Esophagus muscularis mucosa (tissue), 4 donors: ENCODE results near the gene ZMIZ1. TPM values are rescaled to one million over a fixed set of nuclear protein-coding genes. Genes with fewer than 3 reads are reported as not detected.
A peak's percentile ranks its signal among the peaks of the same experiment; 100 is the strongest.

ENCODE experiments used
- DNase-seq: peaks from one replicate; pipeline ENCODE4 v3.0.0-alpha.2; 2017; ENCODE audit errors: extremely low spot score
- H3K27ac ChIP-seq, 4 donors: fragments of 200-600 bp; sonication (generic); replicated peaks in 1 of 4; 1 replicate in 3 of 4; 2 replicates in 1 of 4; pipeline ENCODE4 v1.5.1; 2016 to 2019; ENCODE audit warnings: mild to moderate bottlenecking in 1 of 4
- H3K27me3 ChIP-seq, 4 donors: fragments of 200-600 bp; sonication (generic); one replicate each; pipeline versions ENCODE4 v1.5.1 to v1.6.0; 2016 to 2019
- H3K36me3 ChIP-seq, 4 donors: fragments of 200-600 bp; sonication (generic); one replicate each; pipeline ENCODE4 v1.5.1; 2016 to 2019
- H3K4me1 ChIP-seq, 4 donors: fragments of 200-600 bp; sonication (generic); one replicate each; pipeline ENCODE4 v1.5.1; 2016 to 2019
- H3K4me3 ChIP-seq, 4 donors: fragments of 200-600 bp; sonication (generic); 1 replicate in 2 of 4; 2 replicates in 2 of 4; pipeline ENCODE4 v1.5.1; 2016 to 2019; ENCODE audit warnings: mild to moderate bottlenecking in 4 of 4, moderate library complexity in 1 of 4
- H3K9me3 ChIP-seq, 4 donors: fragments of 200-600 bp; sonication (generic); 1 replicate in 3 of 4; 2 replicates in 1 of 4; pipeline ENCODE4 v1.5.1; 2016 to 2019
- CTCF ChIP-seq, 3 experiments: fragments of 200-600 bp in 2 of 3; fragments of 450-650 bp in 1 of 3; sonication (generic) in 2 of 3; IDR thresholded peaks; one replicate each; pipeline ENCODE4 v1.5.1; 2017 to 2019; ENCODE audit warnings: antibody characterized with exemption in 3 of 3, mild to moderate bottlenecking in 2 of 3, moderate library complexity in 1 of 3
- EP300 ChIP-seq: sonication (generic); formaldehyde crosslinking; IDR thresholded peaks from one replicate; pipeline ENCODE4 v1.6.1; 2017; ENCODE audit warnings: antibody characterized with exemption
- POLR2A ChIP-seq: fragments of 450-650 bp; IDR thresholded peaks from one replicate; pipeline ENCODE4 v1.6.1; 2017; ENCODE audit warnings: antibody characterized with exemption, moderate library complexity, mild to moderate bottlenecking, low read depth
- POLR2AphosphoS5 ChIP-seq, 2 donors: sonication (generic); formaldehyde crosslinking; IDR thresholded peaks; one replicate each; pipeline ENCODE4 v1.6.1; 2017; ENCODE audit warnings: antibody characterized with exemption in 2 of 2
- WGBS: methylation state at CpG from one replicate; pipeline ENCODE4 v1.1.5; 2018; 5-methylcytosine and 5-hydroxymethylcytosine counted together
- intact Hi-C: fragments of 100-400 bp; cut with DNase I; formaldehyde crosslinking; loops from one replicate; pipeline ENCODE4 v1.15.1; 2023
- total RNA-seq, 4 donors: library from RNA; depleted of rRNA; stranded (reverse); fragments of >200 nt; gene quantifications; one replicate each; pipeline versions ENCODE4 v1.1.0 to v1.2.1, GENCODE V29; 2016

Gene ZMIZ1
- total RNA-seq, 4 donors from 2014 or later, result 48.7 to 87.2 (median 66.0) TPM

- no peak for DNase-seq
- H3K36me3 ChIP-seq, result peaks cover 0 to 23% (median 11%) of the 10 kb centered on the region in 4 donors
- 75% methylated on average over 13 of the region's 14 CpGs for WGBS
Measured at GRCh38 chr10:79188154-79188965, 119.6 kb downstream of the ZMIZ1 start.

GRCh38 chr10:79189181-79189580, 120.4 kb downstream of the ZMIZ1 start:
- H3K4me1 ChIP-seq, result peaks cover 92 to 97% (median 95%) of the 10 kb centered on the region in 4 donors
- TF ChIP-seq POLR2A, result no peak
- no peak for TF ChIP-seq EP300
- no peak for TF ChIP-seq CTCF (IDR thresholded peaks at IDR 0.05)
- TF ChIP-seq POLR2AphosphoS5 (IDR thresholded peaks at IDR 0.05), result no peak
- peaks cover 0 to 23% (median 12%) of the 10 kb centered on the region in 4 donors for H3K36me3 ChIP-seq
- no peak for DNase-seq
- 95% methylated on average over 3 of the region's 4 CpGs for WGBS
- H3K9me3 ChIP-seq, result no peaks in the 10 kb centered on the region
- H3K4me3 ChIP-seq, result no peak overlapping the region
- H3K27ac ChIP-seq, result peak overlapping the region in 1 of 4 donors; percentile 10
- intact Hi-C loops, result no loop called here
- H3K27me3 ChIP-seq, result no peaks in the 10 kb centered on the region

More at GRCh38 chr10:79188154-79188965, 119.6 kb downstream of the ZMIZ1 start:
- Histone ChIP-seq H3K4me1 (peaks cover 96 to 99% (median 96%) of the 10 kb centered on the region in 4 donors), H3K9me3 (no peaks in the 10 kb centered on the region), H3K27ac (peak overlapping the region in 3 of 4 donors; percentile 36 to 50 (median 44)), H3K27me3 (no peaks in the 10 kb centered on the region), H3K4me3 (no peak overlapping the region)
- intact Hi-C loops, result no loop called here
- TF ChIP-seq POLR2AphosphoS5 (IDR thresholded peaks at IDR 0.05) (peak in 1 of 2 donors; percentile 8), CTCF (IDR thresholded peaks at IDR 0.05) (no peak)

GRCh38 chr10:79189853-79190435, 121.2 kb downstream of the ZMIZ1 start:
- no peaks in the 10 kb centered on the region for H3K27me3 ChIP-seq
- TF ChIP-seq CTCF (IDR thresholded peaks at IDR 0.05), result no peak
- no peak for TF ChIP-seq POLR2AphosphoS5 (IDR thresholded peaks at IDR 0.05)
- no peak for TF ChIP-seq EP300
- TF ChIP-seq POLR2A, result no peak
- peaks cover 90 to 97% (median 95%) of the 10 kb centered on the region in 4 donors for H3K4me1 ChIP-seq
- no peak overlapping the region for H3K4me3 ChIP-seq
- intact Hi-C loops, result loop anchor here (10.0 kb wide), 1 partner anchor 215 kb away; no protein-coding TSS in a partner anchor
- 85% methylated on average over 7 of the region's 10 CpGs for WGBS
- peak overlapping the region; percentile 11 to 52 (median 27) for H3K27ac ChIP-seq
- no peak for DNase-seq
- peaks cover 0 to 23% (median 13%) of the 10 kb centered on the region in 4 donors for H3K36me3 ChIP-seq
- H3K9me3 ChIP-seq, result no peaks in the 10 kb centered on the region

- WGBS, result 73% methylated on average over 1 of the region's 1 CpG
- TF ChIP-seq POLR2AphosphoS5 (IDR thresholded peaks at IDR 0.05) (no peak), EP300 (no peak), CTCF (IDR thresholded peaks at IDR 0.05) (no peak), POLR2A (no peak)
- Histone ChIP-seq H3K4me1 (peaks cover 86 to 97% (median 95%) of the 10 kb centered on the region in 4 donors), H3K27ac (peak overlapping the region; percentile 30 to 63 (median 51)), H3K9me3 (no peaks in the 10 kb centered on the region), H3K36me3 (peaks cover 0 to 23% (median 13%) of the 10 kb centered on the region in 4 donors), H3K27me3 (no peaks in the 10 kb centered on the region), H3K4me3 (no peak overlapping the region)
- intact Hi-C loops, result loop anchor here (10.0 kb wide), 1 partner anchor 216 kb away; no protein-coding TSS in a partner anchor
- DNase-seq, result no peak
Measured at GRCh38 chr10:79190740-79191261, 122.0 kb downstream of the ZMIZ1 start.
